ENCODE data around the gene WSCD1. TPM values are rescaled to one million over a fixed set of nuclear protein-coding genes. Genes with fewer than 3 reads are reported as not detected.

The WSCD1 gene
- total and polyA plus RNA-seq, 2 of the 4 experiments (the other 2 are of a cell fraction) = 0.07 TPM; not detected in 1

DNA sequence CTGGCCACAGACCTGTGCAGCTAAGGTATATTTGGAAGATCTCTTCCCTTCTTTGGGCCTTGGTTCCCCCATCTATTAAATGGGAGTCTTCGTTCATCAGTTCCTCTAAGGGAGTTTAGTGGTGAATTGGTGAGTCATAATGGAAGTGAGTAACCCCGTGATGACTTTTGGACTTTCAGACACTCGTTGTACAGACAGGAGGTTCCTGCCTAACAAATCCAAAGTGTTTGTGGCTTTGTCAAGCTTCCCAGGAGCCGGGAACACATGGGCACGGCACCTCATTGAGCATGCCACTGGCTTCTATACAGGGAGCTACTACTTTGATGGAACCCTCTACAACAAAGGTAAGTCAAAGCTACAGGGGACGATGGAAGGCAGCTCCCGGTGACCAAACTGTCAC, 40.4 kb downstream of the WSCD1 start:
- Histone ChIP-seq H4K91ac (ENCODE audit: insufficient read depth, low read depth, low read length) (no peak overlapping the region), H3K4me3 (ENCODE audit: insufficient read depth, low read depth, low read length) (no peak overlapping the region), H4K20me1 (ENCODE audit: insufficient read depth, low read length) (no peaks in the 10 kb centered on the region), H3K56ac (ENCODE audit: extremely low read depth, insufficient read depth, low read length) (no peak overlapping the region), H3K27ac (ENCODE audit: insufficient read depth, low read length) (no peak overlapping the region), H3K14ac (replicated peaks; ENCODE audit: low read depth, low read length) (no peak overlapping the region), H3K4me1 (ENCODE audit: control insufficient read depth, insufficient read depth, low read length) (no peaks in the 10 kb centered on the region), H2BK120ac (ENCODE audit: low read depth, low read length) (no peak overlapping the region), H2AFZ (replicated peaks; ENCODE audit: low read length, poor library complexity) (no peak overlapping the region), H4K5ac (ENCODE audit: low read depth, low read length) (no peak overlapping the region), H2BK15ac (ENCODE audit: low read depth, low read length) (no peak overlapping the region), H4K8ac (ENCODE audit: low read depth in 2 of 2, low read length in 2 of 2) (no peak overlapping the region), H3K4ac (ENCODE audit: low read depth, low read length) (no peak overlapping the region), H3K18ac (ENCODE audit: low read depth, low read length) (no peak overlapping the region), H3K9ac (ENCODE audit: low read depth, low read length) (no peak overlapping the region), H2AK5ac (ENCODE audit: low read depth, low read length) (no peak overlapping the region), H2AK9ac (replicated peaks; ENCODE audit: low read depth, low read length, poor library complexity) (no peak overlapping the region), H3K9me1 (ENCODE audit: insufficient read depth, low read length) (no peaks in the 10 kb centered on the region), H3K4me2 (ENCODE audit: low read depth, low read length) (no peak overlapping the region), H3K36me3 (ENCODE audit: control insufficient read depth, insufficient read depth, low read length) (no peaks in the 10 kb centered on the region), H3K9me3 (ENCODE audit: control insufficient read depth, insufficient read depth, low read length) (peaks cover 29% of the 10 kb centered on the region), H3K79me1 (ENCODE audit: low read depth in 1 of 2, low read length in 2 of 2) (no peaks in the 10 kb centered on the region), H2BK5ac (ENCODE audit: low read depth, low read length, poor library complexity, severe bottlenecking) (no peak overlapping the region), H3K23ac (ENCODE audit: low read depth, low read length) (no peak overlapping the region), H2BK20ac (ENCODE audit: low read depth, low read length) (no peak overlapping the region), H3K27me3 (ENCODE audit: control insufficient read depth, insufficient read depth, low read length) (no peaks in the 10 kb centered on the region)
- dilution Hi-C loops (cut with HindIII; ENCODE audit: low sequenced_read_pairs, unreplicated experiment) = no loop called here
- no TSS peak for BruUV-seq (replicated peaks)
- DNase-seq (no peak), ATAC-seq (ENCODE audit: low read depth) (no peak)
- ChIA-PET CTCF (no interaction called here), POLR2A (ENCODE audit: unreplicated experiment) (no interaction called here)
- no peak for TF ChIP-seq BHLHE40 (IDR thresholded peaks at IDR 0.05; ENCODE audit: low read depth, low read length)
- no peak for TF ChIP-seq RCOR1 (IDR thresholded peaks at IDR 0.05; ENCODE audit: insufficient replicate concordance, low read length)
- no peak for TF ChIP-seq CHD1 (IDR thresholded peaks at IDR 0.05; ENCODE audit: low read depth, low read length)
- no peak for TF ChIP-seq RFX5 (IDR thresholded peaks at IDR 0.05; ENCODE audit: low read depth, low read length)
- TF ChIP-seq, protein P1, sequence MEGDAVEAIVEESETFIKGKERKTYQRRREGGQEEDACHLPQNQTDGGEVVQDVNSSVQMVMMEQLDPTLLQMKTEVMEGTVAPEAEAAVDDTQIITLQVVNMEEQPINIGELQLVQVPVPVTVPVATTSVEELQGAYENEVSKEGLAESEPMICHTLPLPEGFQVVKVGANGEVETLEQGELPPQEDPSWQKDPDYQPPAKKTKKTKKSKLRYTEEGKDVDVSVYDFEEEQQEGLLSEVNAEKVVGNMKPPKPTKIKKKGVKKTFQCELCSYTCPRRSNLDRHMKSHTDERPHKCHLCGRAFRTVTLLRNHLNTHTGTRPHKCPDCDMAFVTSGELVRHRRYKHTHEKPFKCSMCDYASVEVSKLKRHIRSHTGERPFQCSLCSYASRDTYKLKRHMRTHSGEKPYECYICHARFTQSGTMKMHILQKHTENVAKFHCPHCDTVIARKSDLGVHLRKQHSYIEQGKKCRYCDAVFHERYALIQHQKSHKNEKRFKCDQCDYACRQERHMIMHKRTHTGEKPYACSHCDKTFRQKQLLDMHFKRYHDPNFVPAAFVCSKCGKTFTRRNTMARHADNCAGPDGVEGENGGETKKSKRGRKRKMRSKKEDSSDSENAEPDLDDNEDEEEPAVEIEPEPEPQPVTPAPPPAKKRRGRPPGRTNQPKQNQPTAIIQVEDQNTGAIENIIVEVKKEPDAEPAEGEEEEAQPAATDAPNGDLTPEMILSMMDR (conservative IDR thresholded peaks at IDR 0.05; ENCODE audit: low read depth, low read length) = no peak
- no peak for TF ChIP-seq RAD21 (IDR thresholded peaks at IDR 0.05; ENCODE audit: low read length)
- 74% methylated on average over 5 of the region's 7 CpGs; no CpG with 5 or more reads in 1 of the 2 experiments for WGBS, 2 experiments (ENCODE audit: extremely low coverage in 2 of 2, insufficient read length in 1 of 2)
- in situ Hi-C loops (cut with MboI; ENCODE audit: low sequenced_read_pairs) = no loop called here
- intact Hi-C loops (cut with micrococcal nuclease) = no loop called here

Data from IMR-90 (cell line).